ENCODE results near the gene HTRA3.

DNA sequence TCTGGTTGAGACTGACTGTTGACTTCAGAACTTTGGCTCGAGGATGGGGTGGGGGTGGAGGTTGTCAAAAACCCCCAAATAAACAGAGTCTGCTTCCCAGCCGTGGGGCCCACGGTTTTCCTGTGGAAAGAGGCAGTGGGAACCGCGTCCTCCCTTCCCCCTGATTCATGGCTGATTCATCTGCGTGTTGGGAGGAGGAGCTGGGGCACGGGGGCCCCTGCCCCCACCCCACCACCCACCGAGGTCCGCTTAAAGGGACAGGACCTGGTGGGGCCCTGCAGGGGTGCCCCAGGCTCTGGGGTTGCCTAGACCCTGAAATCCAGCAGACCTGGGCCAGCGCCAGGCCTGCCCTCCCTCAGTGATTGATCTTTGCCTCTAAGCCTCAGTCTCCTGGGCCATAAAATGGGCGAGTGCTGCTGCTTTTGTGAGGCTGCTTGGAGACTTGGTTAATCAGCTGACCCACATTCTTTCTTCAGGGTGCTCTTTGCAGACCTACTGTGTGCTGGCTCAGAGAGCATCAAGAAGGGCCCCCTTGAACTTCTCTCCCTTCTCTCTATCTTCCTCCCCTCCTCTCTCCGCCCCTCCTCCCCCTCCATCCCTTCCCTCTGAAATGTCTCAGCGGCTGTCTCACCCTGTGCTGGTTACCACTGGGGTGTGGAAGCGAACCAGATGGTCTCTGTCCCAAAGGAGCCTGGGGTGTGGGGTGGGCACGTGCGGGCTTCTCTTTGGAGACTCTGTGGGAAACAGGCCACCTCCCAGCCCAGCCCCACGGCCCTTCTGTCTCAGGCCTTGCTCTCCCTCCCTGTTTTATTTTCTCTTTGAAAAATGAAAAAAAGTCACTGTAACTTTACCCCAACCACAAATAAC, 9.1 kb downstream of the HTRA3 start:
- no peak for TF ChIP-seq POLR2A (IDR thresholded peaks at IDR 0.05)
- TF ChIP-seq, protein P1, sequence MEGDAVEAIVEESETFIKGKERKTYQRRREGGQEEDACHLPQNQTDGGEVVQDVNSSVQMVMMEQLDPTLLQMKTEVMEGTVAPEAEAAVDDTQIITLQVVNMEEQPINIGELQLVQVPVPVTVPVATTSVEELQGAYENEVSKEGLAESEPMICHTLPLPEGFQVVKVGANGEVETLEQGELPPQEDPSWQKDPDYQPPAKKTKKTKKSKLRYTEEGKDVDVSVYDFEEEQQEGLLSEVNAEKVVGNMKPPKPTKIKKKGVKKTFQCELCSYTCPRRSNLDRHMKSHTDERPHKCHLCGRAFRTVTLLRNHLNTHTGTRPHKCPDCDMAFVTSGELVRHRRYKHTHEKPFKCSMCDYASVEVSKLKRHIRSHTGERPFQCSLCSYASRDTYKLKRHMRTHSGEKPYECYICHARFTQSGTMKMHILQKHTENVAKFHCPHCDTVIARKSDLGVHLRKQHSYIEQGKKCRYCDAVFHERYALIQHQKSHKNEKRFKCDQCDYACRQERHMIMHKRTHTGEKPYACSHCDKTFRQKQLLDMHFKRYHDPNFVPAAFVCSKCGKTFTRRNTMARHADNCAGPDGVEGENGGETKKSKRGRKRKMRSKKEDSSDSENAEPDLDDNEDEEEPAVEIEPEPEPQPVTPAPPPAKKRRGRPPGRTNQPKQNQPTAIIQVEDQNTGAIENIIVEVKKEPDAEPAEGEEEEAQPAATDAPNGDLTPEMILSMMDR (IDR thresholded peaks at IDR 0.05) = no peak
